Activated naive CD4-positive, alpha-beta T cell treated with anti-CD3 and anti-CD28 coated beads, Interleukin-2, amount 50 U/mL, for 16 hours (primary cell): ENCODE measurements around the gene ZNF112.

ENCODE experiments used
- DNase-seq: peaks from one replicate; pipeline ENCODE4 v3.0.0-alpha.2; 2020

Gene ZNF112

GRCh38 chr19:44278181-44278690 is 78.2 kb downstream of the ZNF112 start:
- DNase-seq = no peak

- DNase-seq = no peak
Observed at GRCh38 chr19:44277331-44277730, 79.1 kb downstream of the ZNF112 start.
